H1 (cell line): ENCODE data around the gene VSX2. TPM values are rescaled to one million over a fixed set of nuclear protein-coding genes. Genes with fewer than 3 reads are reported as not detected.

Experiments used
- CTCF ChIA-PET: fragments of 300-600 bp; sonication (Branson Sonifier 250); formaldehyde crosslinking; loops from one replicate; lab custom pipeline; 2021; ENCODE audit not compliant: partially characterized antibody; lab: Charles Lee
- POLR2A ChIA-PET: fragments of 300-600 bp; sonication (Branson Sonifier 250); formaldehyde crosslinking; loops from one replicate; lab custom pipeline; 2021; ENCODE audit warnings: inconsistent platforms; ENCODE audit not compliant: partially characterized antibody; lab: Charles Lee
- DNase-seq, 2 experiments: peaks; one replicate each; pipeline versions ENCODE4 v3.0.0 to v3.0.0-alpha.2; 2010 to 2022; ENCODE audit warnings: low spot score in 2 of 2, low read depth in 1 of 2, mixed read lengths in 1 of 2
- FAIRE-seq: peaks from 2 replicates; lab custom pipeline; 2011; peaks lifted over from hg19 to GRCh38; lab: Jason Lieb, UNC
- H2AFZ ChIP-seq: 2 replicates; pipeline ENCODE4 v1.8.1; 2012; ENCODE audit warnings: low read length, inconsistent platforms
- H2AK5ac ChIP-seq: 2 replicates; pipeline ENCODE4 v1.6.1; 2013; ENCODE audit warnings: low read depth, low read length
- H2BK120ac ChIP-seq: replicated peaks from 2 replicates; pipeline ENCODE3; 2013; ENCODE audit warnings: low read depth, low read length, inconsistent platforms
- H2BK12ac ChIP-seq: 2 replicates; pipeline ENCODE4 v1.6.1; 2013; ENCODE audit warnings: low read depth, low read length
- H2BK15ac ChIP-seq: 2 replicates; pipeline ENCODE4 v1.6.1; 2013; ENCODE audit warnings: low read length
- H2BK20ac ChIP-seq: 2 replicates; pipeline ENCODE4 v1.6.1; 2013; ENCODE audit warnings: low read length
- H2BK5ac ChIP-seq: 2 replicates; pipeline ENCODE4 v1.6.1; 2013; ENCODE audit warnings: low read depth, low read length
- H3K14ac ChIP-seq: 2 replicates; pipeline ENCODE4 v1.6.1; 2013; ENCODE audit warnings: inconsistent platforms; ENCODE audit not compliant: insufficient read length
- H3K18ac ChIP-seq: 2 replicates; pipeline ENCODE4 v1.6.1; 2013; ENCODE audit warnings: low read length; ENCODE audit errors: extremely low read depth
- H3K23ac ChIP-seq: 2 replicates; pipeline ENCODE4 v1.6.1; 2013; ENCODE audit warnings: inconsistent platforms; ENCODE audit not compliant: insufficient read length
- H3K23me2 ChIP-seq: 2 replicates; pipeline ENCODE4 v1.6.1; 2013; ENCODE audit warnings: low read depth, low read length
- H3K27ac ChIP-seq: 2 replicates; pipeline ENCODE4 v1.6.1; 2011; ENCODE audit warnings: low read depth, low read length, inconsistent platforms
- H3K27me3 ChIP-seq, 4 experiments: replicated peaks in 1 of 4; 1 replicate in 1 of 4; 2 replicates in 3 of 4; pipeline versions ENCODE4 v1.6.1 to v1.8.1; 2011 to 2013; ENCODE audit warnings: low read length in 3 of 4, mild to moderate bottlenecking in 3 of 4, inconsistent platforms in 2 of 4, mixed read lengths in 2 of 4, moderate library complexity in 1 of 4; ENCODE audit not compliant: control insufficient read depth in 3 of 4, insufficient read depth in 3 of 4; ENCODE audit errors: extremely low read depth in 1 of 4
- H3K36me3 ChIP-seq, 4 experiments: 2 replicates each; pipeline versions ENCODE4 v1.6.1 to v1.8.1; 2011 to 2013; ENCODE audit warnings: mild to moderate bottlenecking in 4 of 4, low read length in 3 of 4, moderate library complexity in 2 of 4, control low read depth in 1 of 4, inconsistent platforms in 1 of 4; ENCODE audit not compliant: insufficient read depth in 4 of 4, control insufficient read depth in 2 of 4
- H3K4ac ChIP-seq: replicated peaks from 2 replicates; pipeline ENCODE3; 2013; ENCODE audit warnings: low read length, low read depth, mixed read lengths, inconsistent platforms; ENCODE audit not compliant: insufficient read length
- H3K4me1 ChIP-seq, 4 experiments: replicated peaks in 1 of 4; 1 replicate in 1 of 4; 2 replicates in 3 of 4; pipeline versions ENCODE4 v1.6.1 to v1.8.1; 2011 to 2013; ENCODE audit warnings: low read length in 3 of 4, inconsistent platforms in 2 of 4, mixed read lengths in 1 of 4; ENCODE audit not compliant: insufficient read depth in 4 of 4, control insufficient read depth in 3 of 4
- H3K4me2 ChIP-seq, 2 experiments: 2 replicates each; pipeline versions ENCODE4 v1.6.1 to v1.8.1; 2011 to 2013; ENCODE audit warnings: low read depth in 2 of 2, low read length in 2 of 2, control low read depth in 1 of 2, inconsistent platforms in 1 of 2, mild to moderate bottlenecking in 1 of 2; ENCODE audit not compliant: insufficient read depth in 1 of 2
- H3K4me3 ChIP-seq, 4 experiments: fragments of 200-600, 300-600 bp in 1 of 4; sonication (generic), shearing (Covaris generic), sonication (Bioruptor Twin) in 1 of 4; 2 replicates each; pipeline versions ENCODE4 v1.5.1 to v1.8.1; 2011 to 2016; ENCODE audit warnings: low read length in 4 of 4, low read depth in 3 of 4, control low read depth in 2 of 4, inconsistent platforms in 2 of 4, mild to moderate bottlenecking in 2 of 4, mixed read lengths in 1 of 4, moderate library complexity in 1 of 4; ENCODE audit not compliant: insufficient read depth in 2 of 4; ENCODE audit errors: extremely low read depth in 1 of 4
- H3K56ac ChIP-seq: replicated peaks from 2 replicates; pipeline ENCODE3; 2013; ENCODE audit warnings: low read depth, mild to moderate bottlenecking, mixed read lengths, low read length, inconsistent platforms; ENCODE audit not compliant: insufficient read length
- H3K79me1 ChIP-seq: 2 replicates; pipeline ENCODE4 v1.6.1; 2013; ENCODE audit warnings: low read depth, low read length, control low read depth
- H3K79me2 ChIP-seq, 2 experiments: 2 replicates each; pipeline versions ENCODE4 v1.6.1 to v1.8.1; 2012 to 2013; ENCODE audit warnings: low read length in 2 of 2, mild to moderate bottlenecking in 2 of 2, inconsistent platforms in 1 of 2; ENCODE audit not compliant: insufficient read depth in 2 of 2, control insufficient read depth in 1 of 2
- H3K9ac ChIP-seq, 4 experiments: replicated peaks in 1 of 4; 1 replicate in 1 of 4; 2 replicates in 3 of 4; pipeline versions ENCODE4 v1.6.1 to v1.8.1; 2011 to 2013; ENCODE audit warnings: low read depth in 3 of 4, low read length in 3 of 4, control low read depth in 2 of 4, mild to moderate bottlenecking in 2 of 4, moderate library complexity in 2 of 4, inconsistent platforms in 1 of 4; ENCODE audit errors: extremely low read depth in 1 of 4
- H3K9me3 ChIP-seq, 2 experiments: 2 replicates each; pipeline versions ENCODE4 v1.6.1 to v1.8.1; 2012 to 2013; ENCODE audit warnings: mild to moderate bottlenecking in 2 of 2, moderate library complexity in 2 of 2, control low read depth in 1 of 2, inconsistent platforms in 1 of 2, low read depth in 1 of 2, low read length in 1 of 2, mixed read lengths in 1 of 2; ENCODE audit not compliant: insufficient read depth in 2 of 2
- H4K20me1 ChIP-seq, 2 experiments: replicated peaks in 1 of 2; 2 replicates each; pipeline versions ENCODE3 to v1.8.1; 2011 to 2013; ENCODE audit warnings: inconsistent platforms in 2 of 2, low read length in 2 of 2, mild to moderate bottlenecking in 1 of 2; ENCODE audit not compliant: insufficient read depth in 2 of 2, control insufficient read depth in 1 of 2
- H4K5ac ChIP-seq: 2 replicates; pipeline ENCODE4 v1.6.1; 2013; ENCODE audit warnings: low read length, low read depth, mixed read lengths, inconsistent platforms; ENCODE audit not compliant: insufficient read length
- H4K8ac ChIP-seq: 2 replicates; pipeline ENCODE4 v1.8.0; 2013; ENCODE audit warnings: mild to moderate bottlenecking, moderate library complexity, low read length, inconsistent platforms; ENCODE audit not compliant: insufficient read depth; ENCODE audit errors: extremely low read depth
- H4K91ac ChIP-seq: replicated peaks from 2 replicates; pipeline ENCODE3; 2013; ENCODE audit warnings: low read length, mixed read lengths, inconsistent platforms; ENCODE audit not compliant: insufficient read length
- BRCA1 ChIP-seq: IDR thresholded peaks from 2 replicates; pipeline ENCODE4 v1.6.1; 2012; ENCODE audit warnings: low read depth, low read length, improper control_type of control experiment
- FOSL1 ChIP-seq: IDR thresholded peaks from 2 replicates; pipeline ENCODE4 v1.6.1; 2011; ENCODE audit warnings: mild to moderate bottlenecking, low read depth, low read length, moderate library complexity; ENCODE audit not compliant: insufficient read depth
- HDAC2 ChIP-seq, 2 experiments: fragments of 300-600 bp in 1 of 2; sonication (generic) in 1 of 2; IDR thresholded peaks; 2 replicates each; pipeline ENCODE4 v1.6.1; 2011 to 2012; ENCODE audit warnings: low read depth in 2 of 2, low read length in 2 of 2, mild to moderate bottlenecking in 2 of 2, moderate library complexity in 2 of 2, borderline replicate concordance in 1 of 2, inconsistent platforms in 1 of 2
- SAP30 ChIP-seq: fragments of 300-600 bp; sonication (generic); IDR thresholded peaks from 2 replicates; pipeline ENCODE4 v1.7.1; 2012; ENCODE audit warnings: low read length, moderate library complexity, mild to moderate bottlenecking, inconsistent platforms; ENCODE audit not compliant: insufficient read depth, insufficient replicate concordance
- YY1 ChIP-seq: IDR thresholded peaks from 2 replicates; pipeline ENCODE4 v1.6.1; 2011; ENCODE audit warnings: low read depth, mild to moderate bottlenecking, low read length
- WGBS, 2 experiments: shearing (Covaris generic) in 1 of 2; methylation state at CpG; one replicate each; pipeline versions ENCODE4 v1.1.6 to v1.1.7; 2013 to 2015; ENCODE audit warnings: low lambda C conversion rate in 2 of 2, mixed read lengths in 2 of 2, inconsistent platforms in 1 of 2, low coverage in 1 of 2, missing lambda C conversion rate in 1 of 2; ENCODE audit not compliant: insufficient replicate concordance in 2 of 2, insufficient coverage in 1 of 2, insufficient read length in 1 of 2; ENCODE audit errors: extremely low coverage in 1 of 2, missing lambda C conversion rate in 1 of 2; 5-methylcytosine and 5-hydroxymethylcytosine counted together
- polyA plus RNA-seq, 7 experiments: library from polyadenylated mRNA; depleted of rRNA in 3 of 7; stranded (reverse) in 5 of 7; unstranded in 2 of 7; fragments of >200 nt in 5 of 7; fragments of 200-250 nt in 2 of 7; gene quantifications; 1 replicate in 5 of 7; 2 replicates in 1 of 7; 4 replicates in 1 of 7; pipeline versions ENCODE4 v1.2.1 to v1.2.3, GENCODE V29; 2011 to 2013; ENCODE audit warnings: missing spikeins in 2 of 7, mixed read lengths in 2 of 7
- total RNA-seq: library from RNA; stranded (reverse); fragmentation: NEBNext Ultra II Directional; extraction: Animal tissue kit (Norgen Biotek cat#: 25700); gene quantifications from 2 replicates; pipeline ENCODE4 v1.2.1, GENCODE V29; 2021
- TF ChIP-seq, protein P1 (sequence below), 3 experiments: IDR thresholded peaks; 1 replicate in 2 of 3; 2 replicates in 1 of 3; pipeline versions ENCODE4 v1.5.1 to v1.6.1; 2011; ENCODE audit warnings: low read length in 3 of 3, mild to moderate bottlenecking in 3 of 3, inconsistent platforms in 2 of 3, low read depth in 1 of 3, moderate library complexity in 1 of 3; ENCODE audit not compliant: insufficient read depth in 1 of 3; ENCODE audit errors: control extremely low read depth in 1 of 3
- TF ChIP-seq, protein P2 (sequence below): IDR thresholded peaks from 2 replicates; pipeline ENCODE4 v1.6.1; 2012; ENCODE audit warnings: inconsistent platforms

VSX2 gene
- total and polyA plus RNA-seq, 2 of the 8 experiments (the other 6 are each of a cell fraction or from before 2014, with no cell fraction given), result 0.08 to 0.22 TPM

DNA sequence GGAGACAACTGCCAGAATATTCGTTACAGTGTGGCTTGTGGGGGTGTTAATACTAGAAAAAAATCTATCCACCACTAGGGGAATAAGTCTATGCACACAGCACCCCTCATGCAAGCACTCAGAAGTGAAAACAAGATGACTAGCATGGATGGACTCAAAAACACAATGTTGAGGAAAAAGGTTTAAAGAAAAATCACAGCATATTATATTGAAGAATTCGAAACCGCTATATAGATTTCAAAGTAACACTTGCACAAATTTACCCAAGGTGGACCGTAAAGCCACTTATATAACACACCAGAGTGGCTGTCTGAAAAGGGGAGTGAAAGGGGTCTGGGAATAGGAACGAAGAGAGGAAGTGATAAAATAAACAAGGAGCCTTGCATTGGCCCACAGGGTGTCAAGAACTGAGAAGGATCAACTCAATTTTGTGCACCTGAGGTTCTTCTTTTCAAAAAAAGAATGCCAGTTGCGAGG, 62.9 kb downstream of the VSX2 start:
- Histone ChIP-seq H2BK12ac (no peak overlapping the region; the same call in 1 of the 2 replicates), H4K8ac (peak overlapping the region; percentile 91; the same call in 1 of the 2 replicates), H3K9ac (peak overlapping the region in 3 of 4 experiments; percentile 75 to 90 (median 81); a peak in 6 of 7 replicates), H4K5ac (peak overlapping the region; percentile 93), H3K4ac (no peak overlapping the region), H3K9me3 (no peaks in the 10 kb centered on the region), H3K27me3 (no peaks in the 10 kb centered on the region), H3K79me2 (peaks cover 7 to 47% of the 10 kb centered on the region in 2 experiments; a peak in 3 of 4 replicates), H2AK5ac (no peak overlapping the region), H3K23ac (no peak overlapping the region), H3K14ac (no peak overlapping the region), H4K20me1 (peaks cover 6 to 7% of the 10 kb centered on the region in 2 experiments), H3K79me1 (peaks cover 6% of the 10 kb centered on the region; the same call in 1 of the 2 replicates), H3K23me2 (peaks cover 2% of the 10 kb centered on the region; the same call in 1 of the 2 replicates), H3K4me3 (peak overlapping the region; percentile 76 to 99 (median 80)), H2BK5ac (no peak overlapping the region; the same call in 1 of the 2 replicates), H3K36me3 (peaks cover 11 to 20% (median 16%) of the 10 kb centered on the region in 4 experiments; a peak in 7 of 8 replicates), H2AFZ (no peak overlapping the region), H3K18ac (peak overlapping the region; percentile 87; the same call in 1 of the 2 replicates), H3K56ac (peak overlapping the region; percentile 49), H2BK20ac (no peak overlapping the region), H3K27ac (0 out of 2 replicates have a peak overlapping the region, but pooled peaks have one; percentile 46), H2BK120ac (no peak overlapping the region), H4K91ac (peak overlapping the region; percentile 18), H3K4me1 (no peaks in the 10 kb centered on the region), H3K4me2 (peak overlapping the region; percentile 75 to 87), H2BK15ac (no peak overlapping the region)
- DNase-seq, result no peak
- 3% methylated on average over 6 of the region's 6 CpGs; no CpG with 5 or more reads in 1 of the 2 experiments for WGBS, 2 experiments
- POLR2A ChIA-PET, result interaction anchor here (0.8 to 3.8 kb wide), 33 partner anchors 9 to 200 kb away, joined by 3 to 30 read pairs (median 4); partner anchors contain the start of genes ISCA2, NPC2 and VRTN
- CTCF ChIA-PET, result interaction anchor here (0.7 to 15.9 kb wide), 17 partner anchors 6 to 176 kb away, joined by 3 to 214 read pairs (median 4); partner anchors contain the start of genes ABCD4 and VRTN
- no peak for FAIRE-seq
- TF ChIP-seq HDAC2 (IDR thresholded peaks at IDR 0.05; ENCODE audit: borderline replicate concordance in 1 of 2, low read depth in 2 of 2, low read length in 2 of 2) (0 out of 4 replicates have a peak, but pooled peaks of 1 of the 2 experiments have one; percentile 33), YY1 (no peak), BRCA1 (no peak), SAP30 (peak; percentile 70), FOSL1 (no peak)
- TF ChIP-seq, protein P1, sequence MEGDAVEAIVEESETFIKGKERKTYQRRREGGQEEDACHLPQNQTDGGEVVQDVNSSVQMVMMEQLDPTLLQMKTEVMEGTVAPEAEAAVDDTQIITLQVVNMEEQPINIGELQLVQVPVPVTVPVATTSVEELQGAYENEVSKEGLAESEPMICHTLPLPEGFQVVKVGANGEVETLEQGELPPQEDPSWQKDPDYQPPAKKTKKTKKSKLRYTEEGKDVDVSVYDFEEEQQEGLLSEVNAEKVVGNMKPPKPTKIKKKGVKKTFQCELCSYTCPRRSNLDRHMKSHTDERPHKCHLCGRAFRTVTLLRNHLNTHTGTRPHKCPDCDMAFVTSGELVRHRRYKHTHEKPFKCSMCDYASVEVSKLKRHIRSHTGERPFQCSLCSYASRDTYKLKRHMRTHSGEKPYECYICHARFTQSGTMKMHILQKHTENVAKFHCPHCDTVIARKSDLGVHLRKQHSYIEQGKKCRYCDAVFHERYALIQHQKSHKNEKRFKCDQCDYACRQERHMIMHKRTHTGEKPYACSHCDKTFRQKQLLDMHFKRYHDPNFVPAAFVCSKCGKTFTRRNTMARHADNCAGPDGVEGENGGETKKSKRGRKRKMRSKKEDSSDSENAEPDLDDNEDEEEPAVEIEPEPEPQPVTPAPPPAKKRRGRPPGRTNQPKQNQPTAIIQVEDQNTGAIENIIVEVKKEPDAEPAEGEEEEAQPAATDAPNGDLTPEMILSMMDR (IDR thresholded peaks at IDR 0.05; ENCODE audit: control extremely low read depth in 1 of 3, insufficient read depth in 1 of 3, low read depth in 1 of 3, low read length in 3 of 3), result peak in 2 of 3 experiments; percentile 25 to 43; a peak in 2 of 4 replicates
- TF ChIP-seq, protein P2, sequence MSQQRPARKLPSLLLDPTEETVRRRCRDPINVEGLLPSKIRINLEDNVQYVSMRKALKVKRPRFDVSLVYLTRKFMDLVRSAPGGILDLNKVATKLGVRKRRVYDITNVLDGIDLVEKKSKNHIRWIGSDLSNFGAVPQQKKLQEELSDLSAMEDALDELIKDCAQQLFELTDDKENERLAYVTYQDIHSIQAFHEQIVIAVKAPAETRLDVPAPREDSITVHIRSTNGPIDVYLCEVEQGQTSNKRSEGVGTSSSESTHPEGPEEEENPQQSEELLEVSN, result no peak
